Activated CD8-positive, alpha-beta T cell treated with anti-CD3 and anti-CD28 coated beads, Interleukin-2, amount 10 ng/mL, durations not matched to agents 7 days and 5 days (primary cell): Measurements from ENCODE around the gene TMEFF2. TPM values are rescaled to one million over a fixed set of nuclear protein-coding genes. Genes with fewer than 3 reads are reported as not detected.

Experiments
- ATAC-seq: fragments of 150-1000 bp; cut with Tn5 transposase; one replicate; pipeline ENCODE4 v1.10.0; 2021; ENCODE audit warnings: moderate library complexity
- CTCF ChIA-PET: fragments of 350-600 bp; sonication (Branson Sonifier 250); formaldehyde crosslinking; loops from one replicate; lab custom pipeline; 2021; ENCODE audit warnings: antibody characterized with exemption; lab: Charles Lee
- POLR2A ChIA-PET: fragments of 350-600 bp; sonication (Branson Sonifier 250); formaldehyde crosslinking; loops from one replicate; lab custom pipeline; 2021; ENCODE audit warnings: antibody characterized with exemption; lab: Charles Lee
- DNase-seq: peaks from one replicate; pipeline ENCODE4 v3.0.0-alpha.2; 2020
- H3K27ac Mint-ChIP-seq: one replicate; pipeline ENCODE4 v1.8.0; 2021; ENCODE audit warnings: mild to moderate bottlenecking, mixed read lengths
- H3K27me3 Mint-ChIP-seq: one replicate; pipeline ENCODE4 v1.8.0; 2021; ENCODE audit warnings: low read depth, mixed read lengths
- H3K36me3 Mint-ChIP-seq: one replicate; pipeline ENCODE4 v1.8.0; 2021; ENCODE audit warnings: low read depth, mixed read lengths
- H3K4me1 Mint-ChIP-seq: one replicate; pipeline ENCODE4 v1.8.0; 2021; ENCODE audit warnings: low read depth, mixed read lengths
- H3K4me3 Mint-ChIP-seq: one replicate; pipeline ENCODE4 v1.8.0; 2021; ENCODE audit warnings: mild to moderate bottlenecking, mixed read lengths
- H3K9me3 Mint-ChIP-seq: one replicate; pipeline ENCODE4 v1.8.0; 2022; ENCODE audit warnings: mixed read lengths; ENCODE audit not compliant: insufficient read depth
- total RNA-seq, 2 experiments: library from RNA; stranded (reverse); gene quantifications; one replicate each; pipeline ENCODE4 v1.2.3, GENCODE V29; 2021

Gene TMEFF2
- total RNA-seq, 2 experiments from 2014 or later, result not detected

DNA sequence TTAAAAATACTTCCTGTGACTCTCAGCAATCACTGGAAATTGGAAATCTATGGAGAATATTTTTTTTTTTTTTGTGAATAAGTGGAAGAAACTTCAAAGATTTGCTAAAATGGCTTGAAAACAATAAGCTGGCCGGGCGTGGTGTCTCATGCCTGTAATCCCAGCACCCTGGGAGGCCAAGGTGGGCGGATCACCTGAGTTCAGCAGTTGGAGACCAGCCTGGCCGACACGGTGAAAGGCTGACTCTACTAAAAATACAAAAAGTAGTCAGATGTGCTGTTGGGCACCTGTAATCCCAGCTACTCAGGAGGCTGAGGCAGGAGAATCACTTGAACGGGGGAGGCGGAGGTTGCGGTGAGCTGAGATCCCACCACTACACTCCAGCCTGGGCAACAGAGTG, 192.3 kb downstream of the TMEFF2 start:
- POLR2A ChIA-PET, result no interaction called here
- no peak overlapping the region for H3K4me3 Mint-ChIP-seq
- H3K27ac Mint-ChIP-seq, result no peak overlapping the region
- peaks cover 4% of the 10 kb centered on the region for H3K27me3 Mint-ChIP-seq
- no peak for ATAC-seq
- CTCF ChIA-PET, result no interaction called here
- H3K4me1 Mint-ChIP-seq, result no peaks in the 10 kb centered on the region
- H3K9me3 Mint-ChIP-seq, result no peaks in the 10 kb centered on the region
- DNase-seq, result no peak
- no peaks in the 10 kb centered on the region for H3K36me3 Mint-ChIP-seq

DNA sequence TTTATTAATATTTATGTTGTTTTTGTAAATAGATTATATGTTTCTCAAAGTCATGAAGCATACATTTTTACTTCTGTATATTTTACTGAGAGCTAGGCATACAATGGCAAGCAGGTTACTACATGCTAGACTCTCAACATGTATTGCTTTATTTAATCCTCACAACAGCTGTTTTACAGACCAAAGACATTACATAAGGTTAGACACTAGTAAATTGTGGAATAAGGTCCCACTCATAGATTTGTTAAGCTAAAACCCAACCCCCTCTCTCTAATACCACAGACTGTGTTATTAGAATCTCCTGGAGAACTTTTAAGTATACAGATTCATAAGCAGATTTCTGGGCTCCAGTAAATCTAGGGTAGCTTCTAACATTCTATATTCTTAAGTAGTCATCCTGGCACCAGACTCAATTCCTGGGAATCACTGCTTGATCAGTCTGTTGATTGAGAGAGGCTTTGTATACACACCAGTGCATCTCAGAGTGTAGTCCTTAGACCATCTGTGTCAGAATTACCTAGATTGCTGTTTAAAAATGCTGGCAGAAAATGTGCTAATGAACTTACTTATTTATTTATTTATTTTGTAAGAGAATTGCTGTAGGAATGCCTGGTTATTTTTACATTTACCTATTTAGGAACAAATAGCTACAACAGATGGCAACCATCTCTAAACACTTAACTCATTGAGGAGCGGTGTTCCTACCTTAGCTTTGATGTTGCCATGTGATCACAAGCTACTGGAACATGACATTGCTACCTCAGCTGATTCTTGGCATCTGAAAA, 194.3 kb downstream of the TMEFF2 start:
- ATAC-seq (no peak), DNase-seq (no peak)
- Mint-ChIP-seq H3K36me3 (no peaks in the 10 kb centered on the region), H3K9me3 (no peaks in the 10 kb centered on the region), H3K4me3 (no peak overlapping the region), H3K4me1 (no peaks in the 10 kb centered on the region), H3K27me3 (peaks cover 4% of the 10 kb centered on the region), H3K27ac (no peak overlapping the region)
- CTCF ChIA-PET, result no interaction called here
- POLR2A ChIA-PET, result no interaction called here

DNA sequence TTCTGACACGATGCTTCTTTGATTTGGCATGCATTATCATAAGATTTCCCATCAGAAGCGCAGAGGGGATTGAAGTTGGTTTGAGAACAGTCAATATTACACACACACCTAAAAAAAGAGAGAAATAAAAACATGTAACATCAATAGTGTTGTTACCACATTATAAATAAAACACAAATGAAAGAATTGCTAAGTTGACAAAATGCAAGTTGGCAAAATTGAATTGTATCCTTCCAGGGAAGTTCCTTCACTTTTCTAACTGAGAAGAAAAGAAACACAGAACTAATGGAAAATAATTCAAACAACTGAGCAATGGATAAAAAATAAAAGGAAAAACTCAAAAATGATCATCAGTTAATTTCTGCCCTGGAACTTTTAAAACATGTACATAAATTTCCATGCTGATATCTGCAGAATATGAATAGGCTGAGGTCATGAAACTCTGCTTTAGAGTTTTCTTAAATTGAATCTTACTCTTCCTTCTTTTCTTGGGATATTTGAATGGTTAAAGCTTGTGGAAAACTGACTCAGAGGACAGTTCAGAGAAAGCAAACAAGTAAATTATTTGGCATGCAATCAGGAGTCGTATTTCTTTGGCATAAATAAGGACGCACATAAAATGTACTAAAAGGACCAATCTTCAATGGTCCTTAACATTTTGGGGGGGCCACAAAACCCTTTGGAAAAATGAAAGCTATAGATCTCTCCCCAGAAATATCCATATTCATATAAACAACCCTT, 195.5 kb downstream of the TMEFF2 start:
- POLR2A ChIA-PET, result no interaction called here
- H3K9me3 Mint-ChIP-seq, result no peaks in the 10 kb centered on the region
- H3K27me3 Mint-ChIP-seq, result peaks cover 4% of the 10 kb centered on the region
- H3K36me3 Mint-ChIP-seq, result no peaks in the 10 kb centered on the region
- CTCF ChIA-PET, result no interaction called here
- ATAC-seq (no peak), DNase-seq (no peak)
- no peak overlapping the region for H3K27ac Mint-ChIP-seq
- no peak overlapping the region for H3K4me3 Mint-ChIP-seq
- H3K4me1 Mint-ChIP-seq, result no peaks in the 10 kb centered on the region

DNA sequence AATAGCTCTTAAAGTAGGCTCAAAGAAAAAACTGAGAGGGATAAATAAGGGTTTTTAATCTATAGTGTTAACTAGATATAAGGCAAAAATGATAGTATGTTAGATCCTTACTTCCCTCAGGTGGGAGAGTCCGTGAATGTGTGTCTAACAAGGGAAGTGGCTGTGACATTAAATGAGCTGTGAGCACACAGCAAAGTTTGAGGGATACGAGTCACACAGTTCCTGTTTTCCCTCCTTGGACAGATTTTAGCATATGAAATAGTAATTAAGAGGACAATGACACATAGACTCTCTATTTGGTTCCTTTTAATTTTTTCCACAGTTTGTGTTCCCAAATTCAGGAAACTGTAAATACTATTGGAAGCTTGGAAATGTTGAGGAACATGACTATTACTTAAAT, 199.4 kb downstream of the TMEFF2 start:
- Mint-ChIP-seq H3K4me1 (no peaks in the 10 kb centered on the region), H3K27me3 (peaks cover 2% of the 10 kb centered on the region), H3K27ac (no peak overlapping the region), H3K4me3 (no peak overlapping the region), H3K9me3 (no peaks in the 10 kb centered on the region), H3K36me3 (no peaks in the 10 kb centered on the region)
- CTCF ChIA-PET, result no interaction called here
- no peak for DNase-seq
- ATAC-seq, result no peak
- POLR2A ChIA-PET, result no interaction called here

DNA sequence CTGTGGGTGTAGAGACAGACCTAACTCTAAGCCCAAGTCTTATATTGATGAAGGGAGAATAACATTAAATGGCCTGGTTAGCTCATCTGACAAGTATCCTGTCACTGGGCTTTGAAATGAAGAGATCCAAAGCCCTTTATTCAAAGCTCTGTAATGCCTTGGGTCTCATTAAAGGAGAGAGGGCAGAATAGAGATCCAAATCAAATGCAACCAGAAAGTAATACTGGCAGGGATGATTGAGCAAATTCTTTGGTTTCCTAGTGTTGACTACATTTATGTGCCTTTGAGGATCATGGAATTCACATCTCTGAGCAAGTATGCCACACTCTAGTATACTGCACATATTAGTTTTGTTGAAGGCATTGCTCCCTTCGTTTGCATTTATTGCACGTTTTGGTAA, 200.0 kb downstream of the TMEFF2 start:
- peaks cover 2% of the 10 kb centered on the region for H3K27me3 Mint-ChIP-seq
- H3K4me1 Mint-ChIP-seq, result no peaks in the 10 kb centered on the region
- H3K36me3 Mint-ChIP-seq, result no peaks in the 10 kb centered on the region
- H3K27ac Mint-ChIP-seq, result no peak overlapping the region
- ATAC-seq (no peak), DNase-seq (no peak)
- ChIA-PET CTCF (no interaction called here), POLR2A (no interaction called here)
- H3K4me3 Mint-ChIP-seq, result no peak overlapping the region
- H3K9me3 Mint-ChIP-seq, result no peaks in the 10 kb centered on the region

DNA sequence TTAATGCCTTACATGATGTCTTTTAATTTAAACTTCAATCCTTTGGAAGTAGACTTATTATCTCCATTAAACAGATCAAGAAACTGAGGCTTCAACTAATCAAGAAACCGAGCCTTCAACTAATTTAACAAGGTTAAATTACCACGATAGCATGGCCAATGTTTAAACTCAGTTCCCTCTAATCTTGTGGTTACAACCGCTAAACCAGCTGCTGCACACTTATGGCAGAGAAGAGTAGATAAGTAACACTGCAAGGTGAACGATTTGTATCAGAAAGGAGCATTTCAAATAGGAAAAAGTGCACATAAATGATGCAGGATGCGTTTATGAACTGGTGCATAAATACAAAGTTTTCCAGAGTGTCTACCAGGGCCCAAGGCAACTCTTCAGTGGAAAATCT, 203.3 kb downstream of the TMEFF2 start:
- H3K36me3 Mint-ChIP-seq, result no peaks in the 10 kb centered on the region
- no peak for ATAC-seq
- POLR2A ChIA-PET, result no interaction called here
- H3K27ac Mint-ChIP-seq, result no peak overlapping the region
- no peaks in the 10 kb centered on the region for H3K9me3 Mint-ChIP-seq
- H3K4me3 Mint-ChIP-seq, result no peak overlapping the region
- CTCF ChIA-PET, result interaction anchor here (1.6 kb wide), 1 partner anchor 171 kb away, joined by 5 read pairs; no protein-coding TSS in a partner anchor
- no peaks in the 10 kb centered on the region for H3K27me3 Mint-ChIP-seq
- DNase-seq, result no peak
- H3K4me1 Mint-ChIP-seq, result no peaks in the 10 kb centered on the region

DNA sequence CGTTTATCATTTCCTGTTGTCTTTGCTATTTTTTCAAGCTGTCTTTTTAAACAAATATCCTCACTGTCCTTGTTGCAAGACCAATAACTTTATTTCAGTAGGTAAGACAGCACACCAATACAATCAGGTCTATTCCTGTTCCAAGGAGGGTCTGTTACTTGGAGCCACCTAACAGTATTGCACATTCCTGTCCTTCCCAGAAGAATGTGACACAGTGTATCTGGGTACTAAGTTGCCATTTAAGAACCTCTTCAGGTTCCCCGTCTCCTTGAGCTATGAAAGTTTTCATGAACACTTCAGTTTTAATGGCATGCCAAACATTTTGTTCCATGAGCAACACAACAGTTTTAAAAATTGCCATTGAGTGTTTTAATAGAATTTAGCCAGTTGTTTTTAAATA, 209.0 kb downstream of the TMEFF2 start:
- CTCF ChIA-PET, result no interaction called here

DNA sequence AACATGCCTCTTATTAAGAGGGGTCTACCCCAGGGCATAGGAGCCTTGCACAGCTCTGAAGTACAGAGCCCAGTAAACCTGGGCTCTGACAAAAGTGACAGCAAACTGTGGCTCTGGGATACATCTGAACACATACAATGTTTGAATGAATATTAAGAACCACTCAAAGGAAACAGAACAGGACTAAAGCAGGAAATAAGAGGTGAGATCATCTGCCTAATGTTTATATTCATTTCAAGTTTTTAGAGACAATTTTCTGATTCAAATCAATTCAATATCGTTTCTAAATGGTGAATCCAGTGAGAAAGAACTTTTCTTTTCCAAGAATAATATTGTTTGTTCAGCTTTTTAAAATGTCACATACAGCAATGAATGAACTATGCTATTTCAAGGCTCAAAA, 211.1 kb downstream of the TMEFF2 start:
- DNase-seq (no peak), ATAC-seq (no peak)
- no peak overlapping the region for H3K27ac Mint-ChIP-seq
- ChIA-PET POLR2A (no interaction called here), CTCF (no interaction called here)
- peaks cover 10% of the 10 kb centered on the region for H3K27me3 Mint-ChIP-seq
- H3K36me3 Mint-ChIP-seq, result no peaks in the 10 kb centered on the region
- H3K4me3 Mint-ChIP-seq, result no peak overlapping the region
- H3K9me3 Mint-ChIP-seq, result no peaks in the 10 kb centered on the region
- H3K4me1 Mint-ChIP-seq, result no peaks in the 10 kb centered on the region

More for the DNA sequence above, 209.0 kb downstream of the TMEFF2 start:
- Mint-ChIP-seq H3K4me3 (no peak overlapping the region), H3K9me3 (no peaks in the 10 kb centered on the region), H3K27me3 (peaks cover 7% of the 10 kb centered on the region), H3K36me3 (no peaks in the 10 kb centered on the region), H3K27ac (no peak overlapping the region), H3K4me1 (no peaks in the 10 kb centered on the region)
- POLR2A ChIA-PET, result no interaction called here
- no peak for ATAC-seq
- DNase-seq, result no peak

DNA sequence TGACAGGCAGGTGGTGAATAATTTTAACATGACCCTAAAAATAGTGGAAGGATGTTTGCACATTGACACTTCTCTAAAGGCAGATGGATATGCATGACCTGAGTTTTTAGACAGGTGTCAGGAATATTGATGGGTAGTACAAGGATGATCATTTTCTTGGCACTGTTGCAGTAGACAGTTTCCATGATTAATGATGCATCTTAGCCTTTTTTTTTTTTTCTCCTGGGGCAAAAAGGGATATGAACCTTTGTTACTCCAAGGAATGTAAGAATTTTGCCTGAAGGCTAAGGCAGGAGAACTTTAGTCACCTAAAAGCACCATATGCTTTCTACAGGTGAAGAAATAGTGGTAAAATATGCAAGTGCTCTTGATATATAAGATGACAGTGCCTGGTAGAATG, 211.5 kb downstream of the TMEFF2 start:
- no peaks in the 10 kb centered on the region for H3K4me1 Mint-ChIP-seq
- no peak for DNase-seq
- POLR2A ChIA-PET, result no interaction called here
- H3K9me3 Mint-ChIP-seq, result no peaks in the 10 kb centered on the region
- H3K27ac Mint-ChIP-seq, result no peak overlapping the region
- H3K36me3 Mint-ChIP-seq, result no peaks in the 10 kb centered on the region
- no peak overlapping the region for H3K4me3 Mint-ChIP-seq
- CTCF ChIA-PET, result no interaction called here
- H3K27me3 Mint-ChIP-seq, result peaks cover 10% of the 10 kb centered on the region
- ATAC-seq, result no peak

DNA sequence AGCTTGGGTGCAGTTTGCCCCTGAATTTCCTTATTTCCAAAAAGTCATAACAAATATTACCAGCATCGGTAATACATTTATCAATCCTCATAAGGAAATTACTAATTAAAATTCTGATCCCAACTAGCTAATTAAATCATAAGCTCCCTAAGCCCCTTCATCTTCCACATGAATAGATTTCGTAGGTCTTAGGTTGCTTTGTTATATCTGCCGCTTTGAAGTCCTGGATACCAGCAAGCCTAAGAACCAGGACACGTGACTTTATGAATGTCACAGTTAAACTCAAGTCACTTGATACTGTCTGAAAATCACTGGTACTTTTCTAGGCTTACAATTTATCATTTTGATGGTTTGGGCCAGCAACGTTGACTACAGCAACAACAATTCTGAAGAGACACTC, 213.0 kb downstream of the TMEFF2 start:
- Mint-ChIP-seq H3K9me3 (no peaks in the 10 kb centered on the region), H3K27ac (no peak overlapping the region), H3K36me3 (no peaks in the 10 kb centered on the region), H3K4me1 (no peaks in the 10 kb centered on the region), H3K27me3 (peaks cover 10% of the 10 kb centered on the region), H3K4me3 (no peak overlapping the region)
- CTCF ChIA-PET, result no interaction called here
- no peak for DNase-seq
- POLR2A ChIA-PET, result no interaction called here
- no peak for ATAC-seq

DNA sequence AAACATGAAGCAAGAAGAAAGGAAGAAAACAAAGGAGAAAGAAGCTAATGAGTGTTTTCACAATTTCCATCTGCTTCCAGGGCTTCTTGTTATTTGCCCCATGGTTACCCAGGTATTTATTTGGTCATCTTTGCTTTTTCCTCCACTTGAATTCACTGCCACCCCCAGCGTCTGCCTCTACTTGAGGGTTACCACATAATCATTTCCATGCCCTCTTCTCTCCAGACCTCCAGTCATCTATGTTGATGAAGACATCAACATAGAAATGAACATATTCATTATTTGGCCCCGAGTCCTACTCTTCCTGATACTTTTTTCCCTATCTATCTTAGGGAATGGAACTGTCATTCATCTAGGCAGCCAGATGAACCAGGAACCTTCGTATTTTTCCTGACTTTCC, 214.2 kb downstream of the TMEFF2 start:
- ChIA-PET POLR2A (no interaction called here), CTCF (no interaction called here)
- no peak overlapping the region for H3K27ac Mint-ChIP-seq

DNA sequence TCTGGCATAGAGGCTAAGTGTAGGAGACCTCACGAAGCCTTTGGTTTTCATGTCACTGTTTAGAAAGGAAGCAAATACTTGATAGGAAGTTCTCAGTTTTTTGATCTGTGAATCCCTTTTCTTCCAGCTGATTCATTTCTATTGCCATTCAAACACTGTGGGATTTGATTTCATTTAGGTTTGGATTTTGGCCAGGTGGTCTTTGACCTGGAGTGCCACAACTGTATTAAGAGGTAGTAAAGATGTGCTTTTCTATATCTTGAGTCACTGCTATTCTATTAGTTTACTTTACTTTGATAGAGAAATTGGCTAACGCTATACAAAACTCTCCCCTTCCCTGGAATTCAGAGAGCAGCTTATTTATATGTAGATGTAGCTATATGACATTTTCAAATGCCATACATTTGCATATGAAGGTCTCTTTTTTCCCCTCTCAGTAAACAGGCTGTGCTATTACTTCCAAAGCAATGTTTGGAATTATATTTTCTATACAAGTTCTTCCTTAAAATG, 215.5 kb downstream of the TMEFF2 start:
- CTCF ChIA-PET, result no interaction called here
- Mint-ChIP-seq H3K27me3 (peaks cover 4% of the 10 kb centered on the region), H3K27ac (no peak overlapping the region), H3K36me3 (no peaks in the 10 kb centered on the region), H3K4me3 (no peak overlapping the region), H3K9me3 (no peaks in the 10 kb centered on the region), H3K4me1 (no peaks in the 10 kb centered on the region)
- ATAC-seq (no peak), DNase-seq (no peak)
- POLR2A ChIA-PET, result no interaction called here

More for the DNA sequence above, 214.2 kb downstream of the TMEFF2 start:
- H3K27me3 Mint-ChIP-seq, result peaks cover 7% of the 10 kb centered on the region
- H3K4me3 Mint-ChIP-seq, result no peak overlapping the region
- H3K9me3 Mint-ChIP-seq, result no peaks in the 10 kb centered on the region
- ATAC-seq (no peak), DNase-seq (no peak)
- no peaks in the 10 kb centered on the region for H3K36me3 Mint-ChIP-seq
- no peaks in the 10 kb centered on the region for H3K4me1 Mint-ChIP-seq
